ENCODE results near the gene TMEM132A. TPM values are rescaled to one million over a fixed set of nuclear protein-coding genes. Genes with fewer than 3 reads are reported as not detected.

TMEM132A gene
- total and polyA plus RNA-seq, 9 donors = 2.9 to 34.1 (median 21.3) TPM

- Histone ChIP-seq H3K4me3 (no peak overlapping the region), H3K27ac (no peak overlapping the region), H3K4me1 (ENCODE audit: insufficient read depth) (peaks cover 3% of the 10 kb centered on the region), H3K27me3 (no peaks in the 10 kb centered on the region), H3K36me3 (no peaks in the 10 kb centered on the region), H3K9me3 (no peaks in the 10 kb centered on the region)
- intact Hi-C loops (cut with DNase I) = loop anchor here (5.0 to 10.0 kb wide), 4 partner anchors 51 to 188 kb away; partner anchors contain the start of genes CCDC86 (in 1 of the 4) and MS4A10 (in 1 of the 4)
- 62 to 78% (median 64%) methylated on average over 5 of the region's 5 CpGs for WGBS, 3 donors
- TF ChIP-seq POLR2A (IDR thresholded peaks at IDR 0.05) (no peak), CTCF (IDR thresholded peaks at IDR 0.05) (no peak), EP300 (IDR thresholded peaks at IDR 0.05) (no peak)
- DNase-seq = no peak
Observed at GRCh38 chr11:60895687-60896086, 28.6 kb upstream of the TMEM132A start.

DNA sequence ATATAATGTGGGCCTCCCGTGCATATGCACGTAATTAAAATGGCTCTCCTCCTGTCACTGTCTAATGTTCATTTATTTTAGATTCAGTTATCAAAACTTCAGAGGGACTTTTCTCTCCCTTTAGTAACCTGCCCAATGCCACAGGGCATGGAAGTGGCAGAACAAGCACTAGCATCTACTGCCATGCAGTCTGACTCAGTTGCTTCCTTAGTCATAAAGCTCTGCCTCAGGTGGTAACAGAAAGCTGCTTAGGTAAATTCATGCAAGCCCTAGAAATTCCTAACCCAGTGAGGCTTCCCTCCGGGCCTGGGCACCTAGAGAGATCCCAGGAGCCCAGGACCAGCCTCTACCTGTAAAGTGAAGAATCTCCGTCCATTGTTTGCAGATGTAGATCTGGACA is 26.8 kb upstream of the TMEM132A start:
- intact Hi-C loops (cut with DNase I) = loop anchor here (5.0 to 10.0 kb wide), 4 partner anchors 53 to 190 kb away; partner anchors contain the start of genes CCDC86 (in 1 of the 4) and MS4A10 (in 1 of the 4)
- TF ChIP-seq EP300 (IDR thresholded peaks at IDR 0.05) = no peak
- TF ChIP-seq POLR2A (IDR thresholded peaks at IDR 0.05) = no peak
- no peak for TF ChIP-seq CTCF (IDR thresholded peaks at IDR 0.05)
- Histone ChIP-seq H3K9me3 (no peaks in the 10 kb centered on the region), H3K36me3 (no peaks in the 10 kb centered on the region), H3K27me3 (no peaks in the 10 kb centered on the region), H3K27ac (no peak overlapping the region), H3K4me3 (no peak overlapping the region), H3K4me1 (ENCODE audit: insufficient read depth) (no peaks in the 10 kb centered on the region)
- DNase-seq = no peak
- WGBS, 3 donors = 92 to 93% (median 93%) methylated on average over 4 of the region's 4 CpGs

GRCh38 chr11:60899046-60899936 is 25.0 kb upstream of the TMEM132A start:
- 52 to 60% (median 56%) methylated on average over 12 of the region's 12 CpGs for WGBS, 3 donors
- peak in 1 of 5 donors; percentile 44 for DNase-seq
- no peaks in the 10 kb centered on the region for H3K9me3 ChIP-seq
- no peaks in the 10 kb centered on the region for H3K4me1 ChIP-seq (ENCODE audit: insufficient read depth)
- no peaks in the 10 kb centered on the region for H3K36me3 ChIP-seq
- no peak overlapping the region for H3K4me3 ChIP-seq
- no peak for TF ChIP-seq EP300 (IDR thresholded peaks at IDR 0.05)
- peak; percentile 80 to 90 (median 83) for TF ChIP-seq CTCF (IDR thresholded peaks at IDR 0.05)
- no peak for TF ChIP-seq POLR2A (IDR thresholded peaks at IDR 0.05)
- H3K27me3 ChIP-seq = no peaks in the 10 kb centered on the region
- H3K27ac ChIP-seq = no peak overlapping the region
- intact Hi-C loops (cut with DNase I) = loop anchor here (5.0 to 10.0 kb wide), 4 partner anchors 54 to 192 kb away; partner anchors contain the start of genes CCDC86 (in 1 of the 4) and MS4A10 (in 1 of the 4)

GRCh38 chr11:60899977-60900376 is 24.3 kb upstream of the TMEM132A start:
- peaks cover 3% of the 10 kb centered on the region for H3K4me1 ChIP-seq (ENCODE audit: insufficient read depth)
- TF ChIP-seq CTCF (IDR thresholded peaks at IDR 0.05) (no peak), EP300 (IDR thresholded peaks at IDR 0.05) (no peak), POLR2A (IDR thresholded peaks at IDR 0.05) (no peak)
- no peak overlapping the region for H3K4me3 ChIP-seq
- no peak overlapping the region for H3K27ac ChIP-seq
- no peak for DNase-seq
- WGBS, 3 donors = 63 to 74% (median 73%) methylated on average over 4 of the region's 4 CpGs
- H3K27me3 ChIP-seq = no peaks in the 10 kb centered on the region
- no peaks in the 10 kb centered on the region for H3K36me3 ChIP-seq
- intact Hi-C loops (cut with DNase I) = loop anchor here (5.0 to 10.0 kb wide), 5 partner anchors 55 to 193 kb away; partner anchors contain the start of genes CCDC86 (in 1 of the 4) and MS4A10 (in 1 of the 4)
- no peaks in the 10 kb centered on the region for H3K9me3 ChIP-seq

Measured in ovary (tissue), 9 donors.